Sigmoid colon (tissue), 7 donors: ENCODE measurements around the gene KLHDC8A. TPM values are rescaled to one million over a fixed set of nuclear protein-coding genes. Genes with fewer than 3 reads are reported as not detected.

ENCODE experiments used
- DNase-seq: peaks from one replicate; pipeline ENCODE4 v3.0.0-alpha.2; 2019
- H3K27ac ChIP-seq, 4 donors: fragments of 200-600 bp; sonication (generic); one replicate each; pipeline ENCODE4 v1.5.1; 2016 to 2019; ENCODE audit warnings: mild to moderate bottlenecking in 1 of 4
- H3K27me3 ChIP-seq, 3 donors: fragments of 200-600 bp; sonication (generic); one replicate each; pipeline ENCODE4 v1.5.1; 2019; ENCODE audit warnings: mild to moderate bottlenecking in 1 of 3
- H3K36me3 ChIP-seq, 4 donors: fragments of 200-600 bp; sonication (generic); one replicate each; pipeline ENCODE4 v1.5.1; 2016 to 2019
- H3K4me1 ChIP-seq, 4 donors: fragments of 200-600 bp; sonication (generic); one replicate each; pipeline ENCODE4 v1.5.1; 2017 to 2019
- H3K4me3 ChIP-seq, 4 donors: fragments of 200-600 bp; sonication (generic); one replicate each; pipeline ENCODE4 v1.5.1; 2017 to 2019; ENCODE audit warnings: mild to moderate bottlenecking in 2 of 4, moderate library complexity in 1 of 4
- H3K9me3 ChIP-seq, 4 donors: fragments of 200-600 bp in 3 of 4; sonication (generic) in 3 of 4; one replicate each; pipeline versions ENCODE4 v1.5.1 to v1.6.1; 2013 to 2019
- EP300 ChIP-seq, 4 donors: sonication (generic); formaldehyde crosslinking; IDR thresholded peaks; one replicate each; pipeline ENCODE4 v1.6.1; 2017; ENCODE audit warnings: antibody characterized with exemption in 4 of 4
- POLR2A ChIP-seq, 2 donors: fragments of 450-650 bp; IDR thresholded peaks; one replicate each; pipeline ENCODE4 v1.6.1; 2016; ENCODE audit warnings: antibody characterized with exemption in 2 of 2, mild to moderate bottlenecking in 2 of 2, moderate library complexity in 2 of 2
- POLR2AphosphoS5 ChIP-seq, 4 donors: sonication (generic); formaldehyde crosslinking; IDR thresholded peaks; one replicate each; pipeline ENCODE4 v1.6.1; 2017; ENCODE audit warnings: antibody characterized with exemption in 4 of 4
- WGBS, 2 donors: extraction: QIAGEN DNeasy Blood & Tissue Kit; methylation state at CpG; one replicate each; pipeline ENCODE4 v1.1.7; 2013; 5-methylcytosine and 5-hydroxymethylcytosine counted together
- intact Hi-C: fragments of 100-400 bp; cut with DNase I; formaldehyde crosslinking; loops from one replicate; pipeline ENCODE4 v1.15.1; 2023
- polyA plus RNA-seq, 3 donors: library from polyadenylated mRNA; stranded (reverse); fragments of 200-250 nt; gene quantifications; one replicate each; pipeline ENCODE4 v1.2.3, GENCODE V29; 2013
- total RNA-seq, 4 donors: library from RNA; depleted of rRNA; stranded (reverse); fragments of >200 nt; gene quantifications; one replicate each; pipeline ENCODE4 v1.1.0, GENCODE V29; 2016
- TF ChIP-seq, protein P1 (sequence below), 4 experiments: fragments of 450-650 bp in 3 of 4; fragments of 200-600 bp in 1 of 4; IDR thresholded peaks; one replicate each; pipeline ENCODE4 v1.5.1; 2016 to 2019; ENCODE audit warnings: antibody characterized with exemption in 4 of 4, mild to moderate bottlenecking in 3 of 4, moderate library complexity in 2 of 4
- donor health status: healthy with polysubstance abuse.
- donor health status: Bipolar disorder and iron deficiency.
- donor health status: healthy.

Gene KLHDC8A
- total and polyA plus RNA-seq, 7 donors, result 0.69 to 1.7 (median 1.3) TPM; not detected in 1

DNA sequence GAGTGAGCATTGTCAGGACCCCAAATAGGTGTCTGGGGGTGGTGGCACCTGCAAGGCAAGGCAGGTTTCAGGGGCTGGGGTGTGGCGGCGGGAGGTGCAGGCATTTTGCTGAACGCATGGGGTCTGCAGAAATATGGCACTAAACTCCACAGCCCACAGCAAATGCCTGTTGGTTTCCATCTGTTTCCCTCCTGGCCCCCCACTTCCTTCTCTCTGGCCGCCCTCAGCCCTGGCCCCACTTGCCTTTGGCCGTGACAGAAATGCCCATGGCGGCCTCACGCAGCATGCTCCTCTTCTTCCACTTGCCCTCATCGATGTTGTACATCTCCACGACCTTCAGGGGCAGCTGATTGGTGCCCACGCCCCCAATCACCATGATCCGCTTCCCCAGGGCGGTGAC is 13.7 kb downstream of the KLHDC8A start:
- Histone ChIP-seq H3K27ac (no peak overlapping the region), H3K9me3 (no peaks in the 10 kb centered on the region), H3K27me3 (peaks cover 15 to 53% (median 22%) of the 10 kb centered on the region in 3 donors), H3K4me1 (peaks cover 0 to 15% (median 13%) of the 10 kb centered on the region in 4 donors), H3K36me3 (no peaks in the 10 kb centered on the region), H3K4me3 (no peak overlapping the region)
- WGBS, 2 donors, result 56 to 82% methylated on average over 12 of the region's 12 CpGs
- no peak for DNase-seq
- intact Hi-C loops, result no loop called here
- TF ChIP-seq, protein P1, sequence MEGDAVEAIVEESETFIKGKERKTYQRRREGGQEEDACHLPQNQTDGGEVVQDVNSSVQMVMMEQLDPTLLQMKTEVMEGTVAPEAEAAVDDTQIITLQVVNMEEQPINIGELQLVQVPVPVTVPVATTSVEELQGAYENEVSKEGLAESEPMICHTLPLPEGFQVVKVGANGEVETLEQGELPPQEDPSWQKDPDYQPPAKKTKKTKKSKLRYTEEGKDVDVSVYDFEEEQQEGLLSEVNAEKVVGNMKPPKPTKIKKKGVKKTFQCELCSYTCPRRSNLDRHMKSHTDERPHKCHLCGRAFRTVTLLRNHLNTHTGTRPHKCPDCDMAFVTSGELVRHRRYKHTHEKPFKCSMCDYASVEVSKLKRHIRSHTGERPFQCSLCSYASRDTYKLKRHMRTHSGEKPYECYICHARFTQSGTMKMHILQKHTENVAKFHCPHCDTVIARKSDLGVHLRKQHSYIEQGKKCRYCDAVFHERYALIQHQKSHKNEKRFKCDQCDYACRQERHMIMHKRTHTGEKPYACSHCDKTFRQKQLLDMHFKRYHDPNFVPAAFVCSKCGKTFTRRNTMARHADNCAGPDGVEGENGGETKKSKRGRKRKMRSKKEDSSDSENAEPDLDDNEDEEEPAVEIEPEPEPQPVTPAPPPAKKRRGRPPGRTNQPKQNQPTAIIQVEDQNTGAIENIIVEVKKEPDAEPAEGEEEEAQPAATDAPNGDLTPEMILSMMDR (IDR thresholded peaks at IDR 0.05), result no peak
- TF ChIP-seq POLR2A (IDR thresholded peaks at IDR 0.05), result no peak
- no peak for TF ChIP-seq EP300 (IDR thresholded peaks at IDR 0.05)
- TF ChIP-seq POLR2AphosphoS5 (IDR thresholded peaks at IDR 0.05), result no peak

DNA sequence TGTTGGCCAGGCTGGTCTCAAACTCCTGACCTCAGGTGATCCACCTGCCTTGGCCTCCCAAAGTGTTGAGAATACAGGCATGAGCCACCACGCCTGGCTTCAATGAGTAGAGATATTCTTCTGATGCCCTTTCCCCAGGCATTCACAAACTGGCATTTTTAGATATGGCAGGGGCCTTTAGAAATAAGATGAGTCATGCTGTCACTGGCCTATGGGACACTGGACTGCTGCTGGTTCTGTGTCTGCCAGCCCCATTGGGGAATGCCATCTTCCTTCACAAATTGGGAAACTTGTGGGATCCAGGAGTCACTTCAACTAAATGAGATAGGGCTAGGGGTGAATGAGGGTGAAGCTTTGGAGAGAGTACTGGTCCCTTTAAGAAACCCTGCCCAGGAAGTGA is 16.0 kb downstream of the KLHDC8A start:
- intact Hi-C loops, result no loop called here
- Histone ChIP-seq H3K4me1 (peaks cover 0 to 15% (median 13%) of the 10 kb centered on the region in 4 donors), H3K27ac (no peak overlapping the region), H3K9me3 (no peaks in the 10 kb centered on the region), H3K4me3 (no peak overlapping the region), H3K36me3 (no peaks in the 10 kb centered on the region), H3K27me3 (peaks cover 15 to 36% (median 19%) of the 10 kb centered on the region in 3 donors)
- DNase-seq, result no peak
- WGBS, 2 donors, result 90 to 92% methylated on average over 1 of the region's 1 CpG
- TF ChIP-seq POLR2A (IDR thresholded peaks at IDR 0.05) (no peak), POLR2AphosphoS5 (IDR thresholded peaks at IDR 0.05) (no peak), EP300 (IDR thresholded peaks at IDR 0.05) (no peak)
- TF ChIP-seq, protein P1 (IDR thresholded peaks at IDR 0.05), result no peak

DNA sequence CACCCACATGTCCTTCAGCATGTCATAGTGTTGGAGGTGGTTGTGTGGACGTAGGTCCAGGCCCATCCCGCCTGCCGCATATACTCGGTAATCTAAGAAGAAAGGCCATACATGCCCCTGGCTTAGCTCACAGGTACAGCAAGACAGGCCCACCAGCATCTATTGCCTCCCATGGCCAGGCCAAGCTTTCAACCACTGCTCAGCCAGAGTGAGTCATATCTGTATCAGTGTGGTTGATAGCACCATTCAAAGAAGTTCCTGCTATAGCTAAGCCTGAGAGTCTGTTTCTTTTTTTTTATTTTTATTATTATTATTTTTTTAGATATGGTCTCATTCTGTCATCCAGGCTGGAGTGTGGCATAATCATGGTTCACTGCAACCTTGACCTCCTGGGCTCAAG is 17.0 kb downstream of the KLHDC8A start:
- TF ChIP-seq POLR2AphosphoS5 (IDR thresholded peaks at IDR 0.05), result no peak
- TF ChIP-seq, protein P1 (IDR thresholded peaks at IDR 0.05), result no peak
- no peak for TF ChIP-seq EP300 (IDR thresholded peaks at IDR 0.05)
- Histone ChIP-seq H3K27ac (no peak overlapping the region), H3K4me1 (peaks cover 0 to 15% (median 13%) of the 10 kb centered on the region in 4 donors), H3K36me3 (no peaks in the 10 kb centered on the region), H3K9me3 (no peaks in the 10 kb centered on the region), H3K4me3 (no peak overlapping the region), H3K27me3 (peaks cover 15 to 32% (median 19%) of the 10 kb centered on the region in 3 donors)
- 89 to 94% methylated on average over 4 of the region's 4 CpGs for WGBS, 2 donors
- no peak for DNase-seq
- intact Hi-C loops, result no loop called here

DNA sequence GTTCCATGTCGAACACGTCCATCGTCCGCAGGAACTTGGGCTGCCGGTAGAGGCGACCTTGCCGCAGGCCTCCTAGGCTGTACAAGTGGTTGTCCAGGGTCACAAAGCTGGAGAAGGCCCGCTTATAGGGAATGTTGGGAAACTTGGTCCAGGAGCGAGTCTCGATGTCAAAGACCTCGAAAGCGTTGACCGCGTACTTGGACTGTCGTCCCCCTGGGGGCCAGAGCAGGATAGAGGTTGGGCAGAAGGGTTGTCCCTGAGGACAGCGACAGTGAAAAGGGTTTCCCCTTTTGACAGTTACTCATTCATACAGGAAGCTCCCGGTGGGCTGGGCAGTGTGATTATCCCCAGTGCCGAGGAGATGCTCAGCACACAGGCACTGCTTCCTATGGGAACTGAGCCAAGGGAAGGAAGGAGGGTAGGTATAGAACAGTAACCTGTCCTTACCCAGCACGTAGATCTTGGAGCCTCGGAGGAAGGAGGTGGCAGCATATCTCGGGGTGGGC is 17.5 kb downstream of the KLHDC8A start:
- peaks cover 0 to 11% (median 11%) of the 10 kb centered on the region in 4 donors for H3K4me1 ChIP-seq
- no peak for DNase-seq
- H3K27me3 ChIP-seq, result peaks cover 12 to 30% (median 16%) of the 10 kb centered on the region in 3 donors
- H3K36me3 ChIP-seq, result no peaks in the 10 kb centered on the region
- no peak for TF ChIP-seq POLR2A (IDR thresholded peaks at IDR 0.05)
- no peak for TF ChIP-seq EP300 (IDR thresholded peaks at IDR 0.05)
- TF ChIP-seq, protein P1 (IDR thresholded peaks at IDR 0.05), result no peak
- TF ChIP-seq POLR2AphosphoS5 (IDR thresholded peaks at IDR 0.05), result no peak
- H3K4me3 ChIP-seq, result no peak overlapping the region
- WGBS, 2 donors, result 90% methylated on average over 21 of the region's 21 CpGs
- intact Hi-C loops, result no loop called here
- H3K27ac ChIP-seq, result no peak overlapping the region
- H3K9me3 ChIP-seq, result no peaks in the 10 kb centered on the region

DNA sequence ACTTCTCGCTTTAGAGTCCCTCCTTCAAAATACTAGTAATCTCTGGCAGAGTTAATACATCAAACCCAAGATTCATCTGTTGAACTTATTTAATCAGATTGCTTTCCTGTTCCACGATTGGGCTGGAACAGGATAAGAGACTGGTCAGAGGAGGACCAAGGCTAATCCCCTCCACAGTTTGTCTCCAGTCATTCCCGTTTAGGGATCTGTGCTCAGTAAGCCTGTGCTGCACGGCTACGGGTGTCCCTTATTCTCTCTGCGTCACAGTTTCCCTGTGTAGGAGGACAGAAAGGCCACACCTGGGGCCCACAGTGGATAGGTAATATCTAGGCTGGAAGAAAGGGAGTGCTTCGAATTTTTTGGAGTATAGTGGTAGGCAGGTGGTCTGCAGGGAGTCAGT is 18.7 kb downstream of the KLHDC8A start:
- WGBS, 2 donors, result 76 to 84% methylated on average over 7 of the region's 7 CpGs
- no peaks in the 10 kb centered on the region for H3K9me3 ChIP-seq
- intact Hi-C loops, result no loop called here

More for the DNA sequence above, 18.7 kb downstream of the KLHDC8A start:
- TF ChIP-seq EP300 (IDR thresholded peaks at IDR 0.05), result no peak
- TF ChIP-seq, protein P1 (IDR thresholded peaks at IDR 0.05), result no peak
- no peak for TF ChIP-seq POLR2AphosphoS5 (IDR thresholded peaks at IDR 0.05)
- TF ChIP-seq POLR2A (IDR thresholded peaks at IDR 0.05), result no peak
- Histone ChIP-seq H3K36me3 (no peaks in the 10 kb centered on the region), H3K4me1 (no peaks in the 10 kb centered on the region), H3K4me3 (no peak overlapping the region), H3K27ac (no peak overlapping the region), H3K27me3 (peaks cover 0 to 18% (median 3%) of the 10 kb centered on the region in 3 donors)
- DNase-seq, result no peak
